HG03280 (cell line): Measurements from ENCODE around the gene FASN.

Experiments used
- ATAC-seq: cut with Tn5 transposase; IDR thresholded peaks from one replicate; pipeline ENCODE4 v1.9.1; 2021; ENCODE audit warnings: mild to moderate bottlenecking, moderate library complexity; ENCODE audit not compliant: unreplicated experiment

FASN gene

GRCh38 chr17:82089723-82090548 lies 8.1 kb downstream of the FASN start:
- no peak for ATAC-seq

- ATAC-seq: no peak
Measured at GRCh38 chr17:82088838-82089722, 9.0 kb downstream of the FASN start.

DNA sequence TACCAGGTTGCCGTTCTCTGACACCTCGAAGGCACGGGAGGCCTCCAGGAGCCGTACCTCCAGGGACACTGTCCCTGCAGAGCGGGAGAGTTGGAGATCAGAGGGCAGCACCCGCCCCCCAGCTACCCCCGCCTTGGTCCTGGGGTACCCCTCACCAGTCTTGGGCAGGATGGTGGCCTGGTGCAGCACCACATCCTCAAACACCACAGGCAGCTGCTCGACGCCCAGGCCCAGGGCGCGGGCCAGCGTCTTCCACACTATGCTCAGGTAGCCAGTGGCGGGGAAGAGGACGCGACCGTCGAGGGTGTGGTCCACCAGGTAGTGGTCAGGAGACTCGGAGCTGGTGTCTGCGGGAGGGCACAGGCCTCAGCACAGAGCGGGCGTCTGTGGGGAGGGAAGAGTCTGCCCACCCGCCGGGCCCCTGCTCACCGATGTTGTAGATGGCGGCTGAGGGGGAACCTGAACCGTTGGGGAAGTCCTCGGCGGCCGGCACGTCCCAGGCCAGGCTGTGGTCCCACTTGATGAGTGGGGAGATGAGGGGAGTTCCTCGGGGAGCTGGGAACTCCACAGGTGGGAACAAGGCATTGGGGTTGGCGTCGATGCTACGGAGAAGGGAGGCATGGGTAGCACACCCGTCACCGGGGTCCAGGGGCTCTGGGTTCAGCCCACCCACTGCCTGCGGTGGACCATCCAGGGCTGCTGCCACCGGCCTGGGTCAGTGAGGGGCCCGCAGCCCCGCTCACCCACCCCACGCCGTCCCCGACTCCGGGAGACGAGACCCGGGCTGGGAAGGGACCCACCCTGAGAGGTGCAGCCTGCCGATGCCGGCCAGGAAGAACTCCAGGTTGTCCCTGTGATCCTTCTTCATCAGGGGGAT lies 9.8 kb downstream of the FASN start:
- ATAC-seq: no peak

GRCh38 chr17:82086941-82087906 lies 10.8 kb downstream of the FASN start:
- ATAC-seq: no peak

DNA sequence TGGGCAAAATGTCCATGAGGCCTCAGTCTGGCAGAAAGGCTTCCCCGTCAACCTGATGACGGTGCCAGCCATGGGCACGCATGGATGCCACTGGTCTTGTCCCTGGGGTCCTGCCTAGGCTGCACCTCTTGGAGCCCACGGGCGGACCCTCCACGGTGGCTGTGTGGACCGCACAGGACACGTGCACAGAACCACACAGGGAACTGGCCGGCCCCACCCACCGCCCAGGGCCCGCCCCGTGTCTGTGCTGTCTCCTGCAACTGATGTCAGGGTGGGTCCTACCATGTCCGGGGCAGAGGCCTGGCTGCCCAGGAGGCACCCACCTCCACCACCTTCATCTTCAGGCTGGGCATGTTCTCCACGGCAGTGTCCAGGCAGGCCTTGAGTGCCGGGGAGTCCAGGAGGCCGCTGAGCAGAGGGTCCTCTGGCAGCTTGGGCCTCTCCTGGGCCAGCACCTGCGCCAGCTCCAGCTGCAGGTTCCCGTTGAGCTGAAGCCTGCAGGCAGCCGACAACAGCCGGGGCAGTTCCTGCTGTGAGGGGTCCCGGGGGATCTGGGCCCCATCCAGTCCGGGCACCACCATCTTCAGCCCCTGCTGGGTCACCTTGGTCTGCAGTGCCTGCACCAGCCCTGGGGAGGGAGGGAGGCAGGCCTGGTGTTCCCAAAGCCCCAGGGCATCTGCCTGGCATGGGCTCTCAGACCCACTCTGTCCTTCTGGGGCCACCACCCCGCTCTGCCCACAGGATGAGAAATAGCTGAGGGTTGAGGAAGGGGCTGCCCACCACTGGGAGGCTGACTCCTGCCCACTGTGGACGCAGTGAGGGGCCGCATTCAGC lies 11.9 kb downstream of the FASN start:
- ATAC-seq: no peak

DNA sequence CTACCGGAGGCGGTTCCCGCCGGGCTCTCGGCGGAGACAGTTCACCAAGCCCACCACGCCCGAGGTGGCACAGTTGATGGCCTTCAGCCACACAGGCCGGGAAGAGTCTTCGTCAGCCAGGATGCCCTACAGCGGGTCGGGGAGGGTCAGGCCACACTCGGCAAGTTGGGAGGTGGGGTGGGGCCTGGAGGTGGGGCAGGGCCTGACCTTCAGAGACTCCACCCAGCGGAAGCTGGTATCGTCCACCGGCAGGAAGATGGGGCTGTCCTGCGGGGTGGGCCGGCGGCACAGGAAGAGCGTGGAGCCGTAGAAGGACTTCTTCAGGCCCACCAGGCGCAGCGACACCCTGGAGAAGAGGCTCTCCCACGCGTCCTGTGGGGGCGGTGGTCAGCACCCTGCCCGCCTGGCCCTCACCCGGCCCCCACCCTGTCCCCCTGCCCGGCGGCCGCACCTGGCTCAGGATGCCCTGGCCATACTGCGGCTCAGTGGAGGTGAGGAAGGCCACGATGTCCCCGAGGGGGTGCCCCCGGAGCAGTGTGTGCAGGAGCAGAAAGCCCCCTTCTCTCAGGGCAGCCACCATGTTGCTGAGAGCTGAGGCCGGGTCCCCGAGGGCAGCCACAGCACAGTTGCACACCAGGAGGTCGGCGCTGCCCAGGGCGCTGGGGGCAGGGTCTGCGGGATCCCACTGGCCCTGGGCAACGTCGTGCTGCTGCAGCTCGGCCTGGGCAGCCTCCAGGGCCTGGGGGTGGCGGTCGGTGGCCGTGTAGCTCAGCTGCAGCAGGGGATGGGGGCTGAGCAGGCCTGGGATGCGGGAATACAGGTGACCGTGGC lies 12.8 kb downstream of the FASN start:
- ATAC-seq: no peak

GRCh38 chr17:82084373-82085030 lies 13.5 kb downstream of the FASN start:
- ATAC-seq: no peak

DNA sequence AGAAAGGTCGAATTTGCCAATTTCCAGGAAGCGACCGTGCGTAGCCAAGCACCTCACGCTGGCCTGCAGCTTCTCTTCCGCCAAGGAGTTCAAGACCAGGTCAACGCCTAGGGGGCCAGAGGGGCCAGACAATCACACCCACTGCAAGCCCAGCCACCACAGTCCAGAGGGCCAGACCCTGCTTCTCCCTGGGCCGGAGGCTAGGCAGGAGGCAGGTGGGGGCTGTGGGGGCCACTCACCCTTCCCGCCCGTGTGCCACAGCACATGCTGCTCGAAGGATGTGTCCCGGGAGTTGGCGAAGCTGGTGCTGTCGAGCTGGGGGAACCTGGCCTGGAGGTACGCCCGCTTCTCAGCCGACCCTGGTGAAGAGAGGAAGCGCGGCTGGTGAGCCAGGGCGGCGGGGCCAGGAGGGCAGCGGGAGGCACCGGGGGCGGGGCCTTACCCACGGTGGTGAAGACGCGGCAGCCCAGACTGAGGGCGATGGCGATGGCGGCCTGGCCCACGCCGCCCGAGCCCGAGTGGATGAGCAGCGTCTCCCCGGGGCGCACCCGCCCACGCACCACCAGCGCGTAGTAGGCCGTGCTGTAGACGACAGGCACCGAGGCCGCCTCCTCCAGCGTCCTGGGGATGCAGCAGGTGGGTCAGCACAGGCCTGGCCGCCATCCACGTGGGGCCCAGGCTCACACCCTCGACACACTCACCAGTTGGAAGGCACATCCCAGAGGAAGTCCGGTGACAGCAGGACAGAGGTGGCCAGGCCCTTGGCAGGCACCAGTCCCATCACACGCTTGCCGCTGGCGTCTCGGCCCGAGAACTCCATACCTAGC lies 14.3 kb downstream of the FASN start:
- no peak for ATAC-seq

GRCh38 chr17:82083009-82083408 lies 15.0 kb downstream of the FASN start:
- ATAC-seq: no peak

DNA sequence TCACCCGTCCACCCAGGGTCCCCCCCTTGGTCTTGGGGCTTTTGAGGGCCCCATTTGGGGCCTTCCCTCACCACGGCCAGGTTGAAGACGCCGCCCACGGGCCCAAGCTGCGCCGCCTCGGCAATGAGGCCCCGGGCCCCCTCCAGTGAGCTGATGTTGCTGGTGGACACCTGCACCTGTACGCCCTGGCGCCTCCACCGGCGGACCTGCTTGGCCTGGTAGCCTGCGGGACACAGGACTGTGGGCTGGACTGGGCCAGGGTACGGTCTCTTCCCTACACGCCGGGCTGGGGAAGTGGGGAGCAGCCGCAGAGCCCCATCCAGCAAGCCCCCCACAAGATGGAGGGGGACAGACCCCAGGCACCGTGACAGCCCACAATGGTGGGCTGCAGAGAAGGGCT lies 15.6 kb downstream of the FASN start:
- no peak for ATAC-seq

DNA sequence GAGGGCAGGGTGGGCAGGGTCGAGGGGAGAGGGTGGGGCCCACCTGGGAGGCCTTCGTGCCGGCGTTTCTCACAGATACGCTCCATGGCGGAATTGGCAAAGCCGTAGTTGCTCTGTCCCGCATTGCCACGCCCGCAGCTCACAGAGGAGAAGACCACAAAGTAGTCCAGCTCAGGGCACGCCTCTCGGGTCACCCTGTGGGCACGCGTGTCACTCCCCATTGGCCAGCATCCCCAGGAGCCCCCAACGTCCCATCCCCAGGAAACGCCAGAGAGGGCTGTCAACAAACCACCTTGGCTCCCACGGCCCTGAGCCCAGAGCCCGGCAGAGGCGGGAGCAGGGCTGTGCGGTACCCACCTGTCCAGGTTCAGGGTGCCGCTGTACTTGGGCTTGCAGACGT lies 16.1 kb downstream of the FASN start:
- ATAC-seq: no peak

DNA sequence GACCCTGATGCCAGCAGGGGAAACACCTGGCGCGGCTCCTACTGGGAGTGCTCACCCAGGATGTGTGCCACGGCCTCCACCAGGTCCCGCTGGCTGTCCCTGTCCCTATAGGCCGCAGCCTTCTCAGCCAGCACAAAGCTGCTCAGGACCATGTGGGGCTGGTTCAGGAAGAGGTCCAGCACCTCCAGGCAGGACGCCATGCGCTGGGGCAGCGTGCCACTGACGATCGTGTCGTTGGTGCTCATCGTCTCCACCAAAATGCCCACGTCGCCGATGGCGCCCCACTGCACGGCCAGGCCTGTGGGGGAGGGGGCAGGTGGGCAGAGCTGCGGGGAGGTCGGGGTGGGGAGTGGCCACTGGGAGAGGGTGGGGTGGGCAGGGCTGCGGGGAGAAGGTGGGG lies 16.5 kb downstream of the FASN start:
- no peak for ATAC-seq

DNA sequence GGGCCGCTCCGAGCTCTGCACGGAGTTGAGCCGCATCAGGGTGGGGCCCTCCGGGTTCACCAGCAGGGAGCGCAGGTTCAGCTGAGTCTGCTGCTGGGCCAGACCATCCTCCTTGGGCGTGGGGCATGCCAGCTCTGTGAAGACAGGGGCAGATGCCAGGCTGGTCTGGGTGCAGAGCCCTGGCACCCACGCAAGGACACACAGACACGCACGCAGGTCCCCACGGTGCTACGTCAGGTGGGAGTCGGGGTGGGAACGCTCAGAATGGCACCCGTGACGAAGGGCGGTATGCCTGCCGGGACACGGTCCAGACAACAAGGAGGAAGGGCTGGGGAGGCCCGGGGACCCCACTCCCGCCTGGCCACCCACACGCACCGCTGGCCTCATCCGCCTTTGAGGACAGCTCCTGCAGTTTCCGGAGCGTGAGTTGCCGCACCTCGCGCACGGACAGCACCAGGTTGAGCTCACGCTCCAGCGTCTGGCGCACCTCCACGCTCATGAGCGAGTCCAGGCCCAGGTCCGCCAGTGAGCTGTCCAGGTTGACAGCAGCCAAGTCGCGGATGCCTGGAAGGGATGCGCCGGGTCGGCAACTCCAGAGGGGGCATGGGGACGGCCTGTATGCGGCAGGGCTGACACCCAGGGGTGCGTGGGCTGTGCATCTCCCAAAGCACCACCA lies 17.1 kb downstream of the FASN start:
- no peak for ATAC-seq

DNA sequence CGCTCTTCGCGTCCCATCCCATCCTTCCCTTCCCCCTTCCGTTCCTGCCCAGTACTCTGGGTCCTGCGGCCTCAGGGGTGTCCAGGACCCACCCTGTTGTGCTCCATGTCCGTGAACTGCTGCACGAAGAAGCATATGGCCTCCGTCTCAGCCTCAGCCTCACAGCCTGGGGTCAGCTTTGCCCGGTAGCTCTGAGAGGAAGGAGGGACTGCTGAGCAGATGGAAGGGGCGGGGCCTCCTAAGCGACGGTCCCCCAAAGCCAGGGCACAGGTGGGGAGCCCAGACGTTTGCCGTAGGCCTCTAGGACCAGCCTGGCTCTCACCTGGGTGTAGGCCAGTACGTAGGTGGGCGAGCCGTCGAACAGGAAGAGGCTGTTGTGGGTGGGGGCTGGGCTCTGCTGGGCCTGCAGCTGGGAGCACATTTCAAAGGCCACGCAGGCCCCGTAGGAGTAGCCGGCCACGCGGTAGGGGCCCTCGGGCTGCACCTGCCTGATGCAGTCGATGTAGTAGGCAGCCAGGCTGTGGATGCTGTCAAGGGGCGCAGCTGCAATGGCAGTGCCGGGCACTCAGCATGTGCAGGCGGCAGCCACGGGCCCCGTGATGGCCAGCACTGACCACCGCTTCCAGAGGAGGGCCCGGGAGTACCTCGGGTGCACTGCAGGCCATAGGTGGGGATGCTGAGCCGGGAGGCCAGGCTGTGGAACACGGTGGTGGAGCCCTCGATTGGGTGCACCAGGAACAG lies 17.8 kb downstream of the FASN start:
- no peak for ATAC-seq

DNA sequence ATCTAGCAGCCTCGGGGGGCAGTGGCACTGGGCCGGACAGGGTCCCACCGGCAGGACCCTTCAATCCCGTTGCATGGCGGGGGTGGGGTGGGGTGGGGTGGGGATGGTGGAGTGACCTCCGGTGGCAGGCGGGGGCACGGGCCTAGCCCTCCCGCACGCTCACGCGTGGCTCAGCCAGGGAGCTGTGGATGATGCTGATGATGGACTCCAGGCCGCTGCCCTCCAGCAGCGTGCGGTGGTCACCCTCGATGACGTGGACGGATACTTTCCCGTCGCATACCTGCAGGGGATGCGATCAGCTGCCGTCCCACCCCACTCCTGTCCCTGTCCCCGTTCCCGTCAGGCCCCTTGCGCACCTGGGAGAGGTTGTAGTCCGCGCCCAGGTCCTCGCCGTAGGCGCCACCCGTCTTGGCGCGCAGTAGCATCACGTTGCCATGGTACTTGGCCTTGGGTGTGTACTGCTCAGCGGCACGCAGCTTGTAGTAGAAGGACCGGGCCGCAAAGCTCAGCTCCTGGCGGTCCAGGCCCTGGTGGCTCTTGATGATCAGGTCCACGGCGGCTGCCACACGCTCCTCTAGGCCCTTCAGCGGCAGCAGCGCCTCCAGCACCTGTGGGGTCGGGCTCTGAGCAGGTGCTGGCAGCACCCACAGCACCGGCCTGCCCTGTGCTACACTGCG lies 18.9 kb downstream of the FASN start:
- no peak for ATAC-seq
